ENCODE measurements around the gene FKBP1A.

- peak; percentile 74 to 88 (median 85) for TF ChIP-seq CTCF (IDR thresholded peaks at IDR 0.05)
- no peak for TF ChIP-seq POLR2A (IDR thresholded peaks at IDR 0.05)
These were observed 44.5 kb upstream of the FKBP1A start for GRCh38 chr20:1437235-1437904.

Measured in adrenal gland (tissue), 5 donors.